Type B pancreatic cell (in vitro differentiated cells): ENCODE data around the gene HPS5. TPM values are rescaled to one million over a fixed set of nuclear protein-coding genes. Genes with fewer than 3 reads are reported as not detected.

Source experiments
- DNase-seq: peaks from one replicate; pipeline ENCODE4 v3.0.0; 2021; ENCODE audit warnings: mixed read lengths; ENCODE audit not compliant: unreplicated experiment; ENCODE audit errors: extremely low spot score
- H3K27ac Mint-ChIP-seq: 2 replicates; pipeline ENCODE4 v1.8.0; 2021; ENCODE audit warnings: mild to moderate bottlenecking, mixed read lengths
- H3K27me3 Mint-ChIP-seq: 2 replicates; pipeline ENCODE4 v1.8.0; 2021; ENCODE audit warnings: mixed read lengths
- H3K36me3 Mint-ChIP-seq: 2 replicates; pipeline ENCODE4 v1.8.0; 2021; ENCODE audit warnings: mixed read lengths
- H3K4me1 Mint-ChIP-seq: one replicate; pipeline ENCODE4 v1.8.0; 2021; ENCODE audit warnings: mixed read lengths; ENCODE audit not compliant: unreplicated experiment
- H3K4me3 Mint-ChIP-seq: 2 replicates; pipeline ENCODE4 v1.8.0; 2021; ENCODE audit warnings: mild to moderate bottlenecking, mixed read lengths
- H3K9me3 Mint-ChIP-seq: 2 replicates; pipeline ENCODE4 v1.8.0; 2021; ENCODE audit warnings: mixed read lengths
- CTCF ChIP-seq: fragments of 200-600 bp; sonication (generic); conservative IDR thresholded peaks from 2 replicates; pipeline ENCODE4 v1.5.0; 2021; ENCODE audit warnings: antibody characterized with exemption, mild to moderate bottlenecking
- total RNA-seq: library from RNA; stranded (reverse); gene quantifications from 2 replicates; pipeline ENCODE4 v1.2.1, GENCODE V29; 2021; ENCODE audit warnings: low replicate concordance

The HPS5 gene
- total RNA-seq, 1 donor from 2014 or later = 18.9 TPM

DNA sequence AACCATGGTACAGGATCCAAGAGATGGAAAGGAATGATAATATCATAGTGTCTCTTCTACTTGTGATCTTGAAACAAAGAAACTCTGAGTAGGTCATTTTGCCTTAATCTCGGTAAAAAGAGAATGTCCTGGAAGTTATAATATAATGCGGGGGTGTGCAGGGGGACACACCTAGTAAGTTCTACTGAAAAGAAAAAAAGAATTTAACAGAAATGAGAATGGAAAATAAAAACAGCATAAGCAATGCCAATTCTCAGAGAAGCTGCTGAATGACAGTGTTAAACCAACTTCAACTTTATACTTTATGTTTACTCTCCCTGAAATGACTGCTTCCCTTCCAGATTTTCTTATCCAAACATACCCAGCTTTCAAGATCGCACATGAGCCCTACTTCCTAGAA, 2.0 kb downstream of the HPS5 start:
- peaks cover 8% of the 10 kb centered on the region for H3K36me3 Mint-ChIP-seq
- H3K4me1 Mint-ChIP-seq = peaks cover 43% of the 10 kb centered on the region
- H3K4me3 Mint-ChIP-seq = peak overlapping the region; percentile 75
- DNase-seq = no peak
- TF ChIP-seq CTCF = no peak
- H3K27me3 Mint-ChIP-seq = no peaks in the 10 kb centered on the region
- peak overlapping the region; percentile 71 for H3K27ac Mint-ChIP-seq
- H3K9me3 Mint-ChIP-seq = no peaks in the 10 kb centered on the region

DNA sequence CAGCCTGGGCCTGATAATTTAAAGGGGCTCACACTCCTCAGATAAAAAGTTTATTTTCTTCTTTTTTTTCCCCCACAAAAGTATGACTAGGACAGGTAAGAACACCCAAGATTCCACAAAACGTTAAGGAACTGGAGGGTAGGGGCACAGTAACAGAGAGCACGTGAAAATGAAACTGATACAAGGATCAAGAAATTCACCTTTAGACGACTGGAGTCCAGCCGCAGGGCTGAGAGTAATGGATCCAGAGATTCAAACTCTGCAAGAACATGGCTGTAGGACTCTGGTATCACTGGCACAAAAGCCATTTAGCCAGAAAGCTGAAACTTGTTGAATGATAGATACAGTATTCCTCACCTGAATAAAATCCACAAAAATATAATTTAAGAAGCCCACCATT, 4.4 kb downstream of the HPS5 start:
- Mint-ChIP-seq H3K36me3 (peaks cover 8% of the 10 kb centered on the region), H3K27me3 (no peaks in the 10 kb centered on the region), H3K27ac (no peak overlapping the region), H3K4me3 (no peak overlapping the region), H3K4me1 (peaks cover 30% of the 10 kb centered on the region), H3K9me3 (no peaks in the 10 kb centered on the region)
- TF ChIP-seq CTCF = no peak
- no peak for DNase-seq

DNA sequence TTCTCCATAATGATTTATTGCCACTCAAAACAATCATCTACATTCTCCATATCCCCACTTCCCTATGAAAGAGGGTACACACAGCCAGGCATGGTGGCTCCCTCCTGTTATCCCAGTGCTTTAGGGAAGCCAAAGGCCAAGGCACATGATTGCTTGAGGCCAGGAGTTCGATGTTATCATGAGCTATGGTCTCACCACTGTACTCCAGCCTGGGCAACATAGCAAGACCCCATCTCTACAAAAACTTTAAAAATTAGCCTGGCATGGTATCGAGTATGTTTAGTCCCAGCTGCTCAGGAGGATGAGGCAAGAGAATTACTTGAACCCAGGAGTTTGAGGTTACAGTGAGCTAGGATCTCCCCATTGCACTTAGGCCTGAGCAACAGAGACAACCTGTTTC, 6.0 kb downstream of the HPS5 start:
- no peak for TF ChIP-seq CTCF
- no peak overlapping the region for H3K4me3 Mint-ChIP-seq
- peaks cover 28% of the 10 kb centered on the region for H3K4me1 Mint-ChIP-seq

GRCh38 chr11:18314784-18315523, 7.0 kb downstream of the HPS5 start:
- Mint-ChIP-seq H3K36me3 (peaks cover 16% of the 10 kb centered on the region), H3K9me3 (no peaks in the 10 kb centered on the region), H3K4me1 (peaks cover 21% of the 10 kb centered on the region), H3K4me3 (no peak overlapping the region), H3K27ac (peak overlapping the region; percentile 44), H3K27me3 (no peaks in the 10 kb centered on the region)
- no peak for TF ChIP-seq CTCF
- no peak for DNase-seq

More for the DNA sequence above, 6.0 kb downstream of the HPS5 start:
- H3K27ac Mint-ChIP-seq = no peak overlapping the region
- peaks cover 12% of the 10 kb centered on the region for H3K36me3 Mint-ChIP-seq
- H3K27me3 Mint-ChIP-seq = no peaks in the 10 kb centered on the region
- no peaks in the 10 kb centered on the region for H3K9me3 Mint-ChIP-seq
- DNase-seq = no peak

- Mint-ChIP-seq H3K4me1 (peaks cover 13% of the 10 kb centered on the region), H3K4me3 (no peak overlapping the region), H3K27ac (peak overlapping the region; percentile 44), H3K9me3 (no peaks in the 10 kb centered on the region), H3K36me3 (peaks cover 17% of the 10 kb centered on the region), H3K27me3 (no peaks in the 10 kb centered on the region)
- DNase-seq = no peak
- no peak for TF ChIP-seq CTCF
These were observed 7.8 kb downstream of the HPS5 start for GRCh38 chr11:18313965-18314763.
